Esophagus squamous epithelium (tissue), 4 donors: Measurements from ENCODE around the gene PHACTR3.

ENCODE experiments used
- POLR2A ChIP-seq, 4 donors: fragments of 450-650 bp; IDR thresholded peaks; one replicate each; pipeline ENCODE4 v1.6.1; 2017; ENCODE audit warnings: antibody characterized with exemption in 4 of 4, mild to moderate bottlenecking in 4 of 4, moderate library complexity in 3 of 4
- TF ChIP-seq, protein P1 (sequence below), 6 experiments: fragments of 450-650 bp in 4 of 6; fragments of 200-600 bp in 2 of 6; sonication (generic) in 2 of 6; IDR thresholded peaks; one replicate each; pipeline ENCODE4 v1.5.1; 2016 to 2019; ENCODE audit warnings: antibody characterized with exemption in 6 of 6, mild to moderate bottlenecking in 4 of 6, moderate library complexity in 4 of 6

DNA sequence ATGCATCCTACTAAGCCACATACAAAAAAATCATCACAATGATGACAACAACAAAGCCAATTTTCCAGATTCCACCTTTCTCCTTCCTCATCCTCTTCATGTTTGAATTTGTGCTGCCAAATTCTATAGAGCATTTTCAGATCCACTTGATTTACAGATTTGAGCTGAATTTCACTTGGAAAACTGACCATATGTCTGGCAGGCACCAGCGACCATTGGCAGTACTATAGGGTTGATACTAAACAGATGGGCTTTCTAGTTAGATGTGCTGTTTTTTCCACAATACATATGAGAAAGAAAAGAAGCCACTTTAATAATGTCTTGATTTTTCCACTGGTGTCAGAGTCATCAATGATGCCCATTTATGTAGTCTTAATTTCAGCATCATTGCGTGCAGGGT, 127.0 kb downstream of the PHACTR3 start:
- no peak for TF ChIP-seq POLR2A (IDR thresholded peaks at IDR 0.05)
- TF ChIP-seq, protein P1, sequence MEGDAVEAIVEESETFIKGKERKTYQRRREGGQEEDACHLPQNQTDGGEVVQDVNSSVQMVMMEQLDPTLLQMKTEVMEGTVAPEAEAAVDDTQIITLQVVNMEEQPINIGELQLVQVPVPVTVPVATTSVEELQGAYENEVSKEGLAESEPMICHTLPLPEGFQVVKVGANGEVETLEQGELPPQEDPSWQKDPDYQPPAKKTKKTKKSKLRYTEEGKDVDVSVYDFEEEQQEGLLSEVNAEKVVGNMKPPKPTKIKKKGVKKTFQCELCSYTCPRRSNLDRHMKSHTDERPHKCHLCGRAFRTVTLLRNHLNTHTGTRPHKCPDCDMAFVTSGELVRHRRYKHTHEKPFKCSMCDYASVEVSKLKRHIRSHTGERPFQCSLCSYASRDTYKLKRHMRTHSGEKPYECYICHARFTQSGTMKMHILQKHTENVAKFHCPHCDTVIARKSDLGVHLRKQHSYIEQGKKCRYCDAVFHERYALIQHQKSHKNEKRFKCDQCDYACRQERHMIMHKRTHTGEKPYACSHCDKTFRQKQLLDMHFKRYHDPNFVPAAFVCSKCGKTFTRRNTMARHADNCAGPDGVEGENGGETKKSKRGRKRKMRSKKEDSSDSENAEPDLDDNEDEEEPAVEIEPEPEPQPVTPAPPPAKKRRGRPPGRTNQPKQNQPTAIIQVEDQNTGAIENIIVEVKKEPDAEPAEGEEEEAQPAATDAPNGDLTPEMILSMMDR (IDR thresholded peaks at IDR 0.05), result no peak
